Motor neuron (in vitro differentiated cells): ENCODE results near the gene RPRD1A. TPM values are rescaled to one million over a fixed set of nuclear protein-coding genes. Genes with fewer than 3 reads are reported as not detected.
"Not testable (repeated sequence)": the region's sequence is repeated elsewhere in the genome, so short reads cannot be mapped to it uniquely, and the experiment has no call there.

Experiments
- ATAC-seq, 8 experiments: fragments of 200-7000 bp; cut with Tn5 transposase; replicated peaks in 6 of 8; 2 replicates each; pipeline ENCODE4 v1.8.0; 2021; ENCODE audit warnings: mild to moderate bottlenecking in 8 of 8, moderate library complexity in 8 of 8
- H3K27ac ChIP-seq, 2 donors: fragments of 250-450 bp; sonication (Bioruptor Pico); 2 replicates each; pipeline ENCODE4 v1.9.0; 2021; ENCODE audit warnings: antibody characterized with exemption in 2 of 2, mild to moderate bottlenecking in 2 of 2, moderate library complexity in 1 of 2
- H3K4me1 ChIP-seq, 2 donors: fragments of 250-450 bp; sonication (Bioruptor Pico); replicated peaks in 1 of 2; 2 replicates each; pipeline ENCODE4 v1.6.1; 2021; ENCODE audit warnings: antibody characterized with exemption in 2 of 2, mild to moderate bottlenecking in 2 of 2, moderate library complexity in 1 of 2
- H3K4me3 ChIP-seq, 5 donors: fragments of 250-450 bp; sonication (Bioruptor Pico); 2 replicates each; pipeline ENCODE4 v1.9.0; 2021; ENCODE audit warnings: antibody characterized with exemption in 5 of 5, mild to moderate bottlenecking in 5 of 5, moderate library complexity in 4 of 5
- WGBS, 10 experiments: fragments of 450-650 bp; shearing (Covaris generic); methylation state at CpG; one replicate each; pipeline ENCODE4 v1.0.0; 2022; 5-methylcytosine and 5-hydroxymethylcytosine counted together
- in situ Hi-C, 9 experiments: fragments of 400-800 bp; cut with MboI; loops; one replicate each; pipeline ENCODE4 v1.15.0; 2021; ENCODE audit warnings: low sequenced_read_pairs in 9 of 9, low pct_unique_long_range_greater_than_20kb in 2 of 9; ENCODE audit not compliant: unreplicated experiment in 9 of 9
- total RNA-seq, 8 experiments: library from RNA; unstranded; fragments of 300-600 nt; gene quantifications; 2 replicates each; pipeline versions ENCODE4 v1.2.3 to v1.2.4, GENCODE V29; 2022

RPRD1A gene
- total RNA-seq, 8 experiments from 2014 or later = 39.8 to 79.4 (median 66.1) TPM

DNA sequence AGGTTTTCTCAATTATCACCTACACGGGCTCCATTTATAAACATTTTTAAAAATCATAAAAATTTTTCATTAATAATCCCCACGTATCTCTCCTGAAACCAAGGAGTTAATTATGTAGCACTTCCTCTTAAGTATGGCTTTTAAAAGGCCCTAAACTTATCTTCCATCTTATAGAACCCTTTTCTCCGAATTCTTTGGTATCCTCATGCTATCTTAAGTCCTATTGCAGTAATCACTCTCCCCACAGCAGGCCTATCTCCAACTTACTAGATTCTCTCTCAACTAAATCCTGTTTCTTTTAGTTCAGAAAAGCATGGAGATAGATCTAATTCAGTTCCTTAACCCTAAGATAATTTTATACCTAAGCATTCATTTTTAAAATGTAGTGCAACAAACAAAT lies 26.2 kb downstream of the RPRD1A start:
- no peak for ATAC-seq
- Histone ChIP-seq H3K4me1 (no peaks in the 10 kb centered on the region), H3K27ac (no peak overlapping the region), H3K4me3 (no peak overlapping the region)
- in situ Hi-C loops = no loop called here
- 90 to 100% (median 97%) methylated on average over 2 to 3 of the region's 3 CpGs; no CpG with 5 or more reads in 1 of the 10 experiments for WGBS, 10 experiments

GRCh38 chr18:36038102-36038663 lies 29.2 kb downstream of the RPRD1A start:
- H3K4me3 ChIP-seq = no peak overlapping the region
- ATAC-seq = no peak
- 90 to 100% (median 93%) methylated on average over 1 to 5 of the region's 5 CpGs; no CpG with 5 or more reads in 3 of the 10 experiments for WGBS, 10 experiments
- in situ Hi-C loops = no loop called here
- no peaks in the 10 kb centered on the region for H3K4me1 ChIP-seq
- no peak overlapping the region for H3K27ac ChIP-seq

GRCh38 chr18:36035253-36035652 lies 32.1 kb downstream of the RPRD1A start:
- ATAC-seq = no peak

GRCh38 chr18:36034299-36034895 lies 33.0 kb downstream of the RPRD1A start:
- in situ Hi-C loops = no loop called here
- Histone ChIP-seq H3K4me1 (no peaks in the 10 kb centered on the region), H3K4me3 (no peak overlapping the region), H3K27ac (no peak overlapping the region)
- WGBS, 10 experiments = 89 to 100% (median 100%) methylated on average over 1 of the region's 1 CpG; no CpG with 5 or more reads in 3 of the 10 experiments
- no peak for ATAC-seq

More at GRCh38 chr18:36035253-36035652, 32.1 kb downstream of the RPRD1A start:
- H3K4me3 ChIP-seq = no peak overlapping the region
- H3K27ac ChIP-seq = no peak overlapping the region
- in situ Hi-C loops = no loop called here
- H3K4me1 ChIP-seq = no peaks in the 10 kb centered on the region

DNA sequence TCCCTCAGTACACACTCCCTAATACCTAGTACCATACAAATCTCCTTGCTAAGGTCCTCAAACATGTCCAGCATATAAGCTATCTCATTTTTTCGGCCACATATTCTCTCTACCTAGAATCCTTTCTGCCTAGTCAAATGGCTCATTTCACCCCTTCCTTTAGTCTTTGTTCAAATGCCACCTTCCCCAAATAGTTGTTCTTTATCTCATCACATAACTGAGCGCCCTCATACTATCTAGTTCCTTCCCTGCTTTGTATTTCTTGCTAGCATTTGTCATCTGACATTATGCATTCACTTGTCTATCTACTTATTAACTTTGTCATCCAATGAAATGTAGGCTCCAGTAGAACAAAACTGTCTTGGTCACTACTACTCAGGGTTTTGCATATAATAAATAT lies 35.5 kb downstream of the RPRD1A start:
- Histone ChIP-seq H3K4me3 (no peak overlapping the region), H3K27ac (no peak overlapping the region), H3K4me1 (no peaks in the 10 kb centered on the region)
- in situ Hi-C loops = no loop called here
- 80 to 100% (median 100%) methylated on average over 1 to 2 of the region's 2 CpGs; no CpG with 5 or more reads in 3 of the 10 experiments for WGBS, 10 experiments
- ATAC-seq = no peak

- 83 to 100% (median 98%) methylated on average over 1 to 2 of the region's 2 CpGs; no CpG with 5 or more reads in 2 of the 10 experiments for WGBS, 10 experiments
- Histone ChIP-seq H3K27ac (no peak overlapping the region), H3K4me3 (no peak overlapping the region), H3K4me1 (no peaks in the 10 kb centered on the region)
- no peak for ATAC-seq
- in situ Hi-C loops = no loop called here
Measured at GRCh38 chr18:36031407-36031806, 36.0 kb downstream of the RPRD1A start.

GRCh38 chr18:36028859-36029258 lies 38.5 kb downstream of the RPRD1A start:
- in situ Hi-C loops = no loop called here
- 80 to 100% (median 94%) methylated on average over 1 to 2 of the region's 2 CpGs; no CpG with 5 or more reads in 2 of the 10 experiments for WGBS, 10 experiments
- H3K4me3 ChIP-seq = no peak overlapping the region
- H3K4me1 ChIP-seq = no peaks in the 10 kb centered on the region
- ATAC-seq = no peak
- H3K27ac ChIP-seq = no peak overlapping the region

- Histone ChIP-seq H3K4me1 (no peaks in the 10 kb centered on the region), H3K4me3 (no peak overlapping the region), H3K27ac (no peak overlapping the region)
- ATAC-seq = no peak
- in situ Hi-C loops = no loop called here
- 11 to 100% (median 86%) methylated on average over 1 of the region's 1 CpG; no CpG with 5 or more reads in 1 of the 10 experiments for WGBS, 10 experiments
Measured at GRCh38 chr18:36025025-36025424, 42.3 kb downstream of the RPRD1A start.

DNA sequence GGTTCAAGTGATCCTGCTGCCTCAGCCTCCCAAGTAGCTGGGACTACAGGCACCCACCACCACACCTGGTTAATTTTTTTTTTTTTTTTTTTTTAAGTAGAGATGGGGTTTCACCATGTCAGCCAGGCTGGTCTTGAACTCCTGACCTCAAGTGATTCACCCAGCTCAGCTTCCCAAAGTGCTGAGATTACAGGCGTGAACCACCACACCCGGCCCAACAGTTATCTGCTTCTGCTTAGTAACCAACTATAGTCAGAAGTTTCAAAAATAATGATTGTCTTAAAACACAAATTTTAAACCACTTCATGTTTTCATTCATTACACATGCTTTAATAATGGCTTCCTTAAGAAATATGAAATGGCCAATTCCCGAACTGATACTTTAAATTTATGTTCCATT lies 43.1 kb downstream of the RPRD1A start:
- ATAC-seq = peak in 1 of 8 experiments; percentile 22
- H3K4me1 ChIP-seq, H3K27ac ChIP-seq, H3K4me3 ChIP-seq: not testable (repeated sequence)
- WGBS, 10 experiments = 88 to 100% (median 100%) methylated on average over 1 to 3 of the region's 3 CpGs; no CpG with 5 or more reads in 1 of the 10 experiments
- in situ Hi-C loops = loop anchor here in 2 of 9 experiments (25.0 kb wide), 1 partner anchor 113 kb away; the partner anchor contains the start of genes ELP2 (in 2 of the 2) and SLC39A6 (in 2 of the 2)

GRCh38 chr18:36023336-36023735 lies 44.0 kb downstream of the RPRD1A start:
- H3K27ac ChIP-seq = no peak overlapping the region
- no peaks in the 10 kb centered on the region for H3K4me1 ChIP-seq
- no peak overlapping the region for H3K4me3 ChIP-seq
- in situ Hi-C loops = loop anchor here in 2 of 9 experiments (25.0 kb wide), 1 partner anchor 114 kb away; the partner anchor contains the start of genes ELP2 (in 2 of the 2) and SLC39A6 (in 2 of the 2)
- ATAC-seq = no peak
- 83 to 100% (median 100%) methylated on average over 1 of the region's 1 CpG; no CpG with 5 or more reads in 3 of the 10 experiments for whole genome bisulfite sequencing, 10 experiments

GRCh38 chr18:36020174-36020711 lies 47.1 kb downstream of the RPRD1A start:
- ATAC-seq = no peak
- H3K27ac ChIP-seq = no peak overlapping the region
- in situ Hi-C loops = loop anchor here in 2 of 9 experiments (25.0 kb wide), 1 partner anchor 117 kb away; the partner anchor contains the start of genes ELP2 (in 2 of the 2) and SLC39A6 (in 2 of the 2)

DNA sequence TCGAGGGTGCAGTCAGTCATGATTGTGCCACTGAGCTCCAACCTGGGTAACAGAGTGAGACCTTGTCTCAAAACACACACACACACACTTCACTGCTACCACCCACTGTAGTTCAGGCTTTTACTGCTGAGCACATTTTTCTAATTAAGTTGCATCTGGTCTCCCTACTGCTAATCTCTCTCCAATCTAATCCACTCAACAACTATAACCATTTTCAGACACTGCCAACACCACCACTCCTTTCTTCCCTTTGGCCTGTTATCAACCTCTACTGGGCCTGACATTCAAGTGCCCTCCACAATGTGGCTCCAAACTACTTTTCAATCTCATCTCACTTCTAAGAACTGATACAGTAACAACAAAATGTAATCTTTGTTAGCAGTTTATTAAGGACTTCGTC lies 50.1 kb downstream of the RPRD1A start:
- peak in 5 of 8 experiments; percentile 11 to 24 (median 20) for ATAC-seq
- H3K4me1 ChIP-seq = no peaks in the 10 kb centered on the region
- no peak overlapping the region for H3K4me3 ChIP-seq
- in situ Hi-C loops = loop anchor here in 2 of 9 experiments (25.0 kb wide), 1 partner anchor 120 kb away; the partner anchor contains the start of genes ELP2 (in 2 of the 2) and SLC39A6 (in 2 of the 2)
- no peak overlapping the region for H3K27ac ChIP-seq
- 36 to 100% (median 95%) methylated on average over 1 to 2 of the region's 2 CpGs; no CpG with 5 or more reads in 2 of the 10 experiments for WGBS, 10 experiments

More at GRCh38 chr18:36020174-36020711, 47.1 kb downstream of the RPRD1A start:
- WGBS, 10 experiments = 87 to 100% (median 100%) methylated on average over 1 to 3 of the region's 3 CpGs; no CpG with 5 or more reads in 1 of the 10 experiments
- no peak overlapping the region for H3K4me3 ChIP-seq
- H3K4me1 ChIP-seq = no peaks in the 10 kb centered on the region

- in situ Hi-C loops = loop anchor here in 2 of 9 experiments (25.0 kb wide), 1 partner anchor 122 kb away; the partner anchor contains the start of genes ELP2 (in 2 of the 2) and SLC39A6 (in 2 of the 2)
- ATAC-seq = no peak
- no peak overlapping the region for H3K4me3 ChIP-seq
- no peak overlapping the region for H3K27ac ChIP-seq
- H3K4me1 ChIP-seq = no peaks in the 10 kb centered on the region
- 63 to 100% (median 90%) methylated on average over 1 to 3 of the region's 3 CpGs for WGBS, 10 experiments
Measured at GRCh38 chr18:36015629-36016028, 51.7 kb downstream of the RPRD1A start.
